Measurements from ENCODE around the gene EIF2B2.

- no peak for TF ChIP-seq CTCF (IDR thresholded peaks at IDR 0.05)
- TF ChIP-seq POLR2A (IDR thresholded peaks at IDR 0.05): no peak
- TF ChIP-seq EP300 (IDR thresholded peaks at IDR 0.05): no peak
- no peak for TF ChIP-seq POLR2AphosphoS5 (IDR thresholded peaks at IDR 0.05)
Measured at GRCh38 chr14:75059642-75060041, 56.9 kb downstream of the EIF2B2 start.
